Measurements from ENCODE around the gene BRINP3. TPM values are rescaled to one million over a fixed set of nuclear protein-coding genes. Genes with fewer than 3 reads are reported as not detected.

BRINP3 gene
- total RNA-seq, 1 experiment from 2014 or later: 0.28 TPM

GRCh38 chr1:190476321-190476720 lies 1.3 kb downstream of the BRINP3 start:
- ChIA-PET POLR2A (no interaction called here), CTCF (no interaction called here)
- Mint-ChIP-seq H3K9me3 (no peaks in the 10 kb centered on the region), H3K36me3 (no peaks in the 10 kb centered on the region), H3K4me1 (peaks cover 43% of the 10 kb centered on the region), H3K27ac (no peak overlapping the region), H3K27me3 (ENCODE audit: low read depth) (peaks cover 44% of the 10 kb centered on the region), H3K4me3 (peak overlapping the region; percentile 98)
- TF ChIP-seq SMAD4 (CRISPR knock-in tag; IDR thresholded peaks at IDR 0.05): no peak
- TF ChIP-seq ZNF512 (CRISPR knock-in tag; IDR thresholded peaks at IDR 0.05; ENCODE audit: borderline replicate concordance): no peak
- TF ChIP-seq, protein P1, sequence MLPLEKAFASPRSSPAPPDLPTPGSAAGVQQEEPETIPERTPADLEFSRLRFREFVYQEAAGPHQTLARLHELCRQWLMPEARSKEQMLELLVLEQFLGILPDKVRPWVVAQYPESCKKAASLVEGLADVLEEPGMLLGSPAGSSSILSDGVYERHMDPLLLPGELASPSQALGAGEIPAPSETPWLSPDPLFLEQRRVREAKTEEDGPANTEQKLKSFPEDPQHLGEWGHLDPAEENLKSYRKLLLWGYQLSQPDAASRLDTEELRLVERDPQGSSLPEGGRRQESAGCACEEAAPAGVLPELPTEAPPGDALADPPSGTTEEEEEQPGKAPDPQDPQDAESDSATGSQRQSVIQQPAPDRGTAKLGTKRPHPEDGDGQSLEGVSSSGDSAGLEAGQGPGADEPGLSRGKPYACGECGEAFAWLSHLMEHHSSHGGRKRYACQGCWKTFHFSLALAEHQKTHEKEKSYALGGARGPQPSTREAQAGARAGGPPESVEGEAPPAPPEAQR (CRISPR knock-in tag; IDR thresholded peaks at IDR 0.05): no peak
- TF ChIP-seq ZNF138 (CRISPR knock-in tag; conservative IDR thresholded peaks at IDR 0.05): no peak
- TF ChIP-seq CREM (CRISPR knock-in tag; IDR thresholded peaks at IDR 0.05): no peak
- TF ChIP-seq, protein P2, sequence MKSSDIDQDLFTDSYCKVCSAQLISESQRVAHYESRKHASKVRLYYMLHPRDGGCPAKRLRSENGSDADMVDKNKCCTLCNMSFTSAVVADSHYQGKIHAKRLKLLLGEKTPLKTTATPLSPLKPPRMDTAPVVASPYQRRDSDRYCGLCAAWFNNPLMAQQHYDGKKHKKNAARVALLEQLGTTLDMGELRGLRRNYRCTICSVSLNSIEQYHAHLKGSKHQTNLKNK (CRISPR knock-in tag; IDR thresholded peaks at IDR 0.05): no peak
- TF ChIP-seq NR2C2 (CRISPR knock-in tag; IDR thresholded peaks at IDR 0.05): no peak
- TF ChIP-seq GTF2I (CRISPR knock-in tag; conservative IDR thresholded peaks at IDR 0.05): no peak
- no peak for TF ChIP-seq NFYB (CRISPR knock-in tag; conservative IDR thresholded peaks at IDR 0.05; ENCODE audit: low read depth)
- no peak for TF ChIP-seq USF1 (CRISPR knock-in tag; IDR thresholded peaks at IDR 0.05)
- TF ChIP-seq MYBL2 (CRISPR knock-in tag; IDR thresholded peaks at IDR 0.05): no peak
- no peak for TF ChIP-seq GABPB1 (CRISPR knock-in tag; IDR thresholded peaks at IDR 0.05)
- TF ChIP-seq ATF2 (CRISPR knock-in tag; IDR thresholded peaks at IDR 0.05; ENCODE audit: borderline replicate concordance, low read depth): no peak
- TF ChIP-seq ZBTB43 (CRISPR knock-in tag; IDR thresholded peaks at IDR 0.05): no peak
- no peak for TF ChIP-seq ELF4 (CRISPR knock-in tag; IDR thresholded peaks at IDR 0.05; ENCODE audit: low read depth)
- no peak for TF ChIP-seq CDX4 (CRISPR knock-in tag; IDR thresholded peaks at IDR 0.05; ENCODE audit: borderline replicate concordance)
- no peak for TF ChIP-seq MXD4 (CRISPR knock-in tag; IDR thresholded peaks at IDR 0.05; ENCODE audit: borderline replicate concordance)
- no peak for TF ChIP-seq IRF1 (CRISPR knock-in tag; IDR thresholded peaks at IDR 0.05)
- TF ChIP-seq ZNF121 (CRISPR knock-in tag; IDR thresholded peaks at IDR 0.05): no peak
- DNase-seq (ENCODE audit: low spot score): no peak
- ATAC-seq: no peak

Data from WTC11 (cell line).